HEK293T (cell line): ENCODE data around the gene CLDN15.

ENCODE experiments used
- ARNT ChIP-seq: fragments of 450-650 bp; IDR thresholded peaks from 2 replicates; pipeline ENCODE4 v1.6.1; 2017; ENCODE audit warnings: mild to moderate bottlenecking
- BHLHE40 ChIP-seq: fragments of 450-650 bp; IDR thresholded peaks from 2 replicates; pipeline ENCODE4 v1.6.1; 2016; ENCODE audit warnings: mild to moderate bottlenecking, moderate library complexity, borderline replicate concordance
- CTBP1 ChIP-seq: fragments of 450-650 bp; IDR thresholded peaks from 2 replicates; pipeline ENCODE4 v1.6.1; 2016; ENCODE audit warnings: borderline replicate concordance
- ELF4 ChIP-seq: fragments of 450-650 bp; IDR thresholded peaks from 2 replicates; pipeline ENCODE4 v1.6.1; 2017; ENCODE audit warnings: antibody characterized with exemption
- FOXA1 ChIP-seq: fragments of 450-650 bp; IDR thresholded peaks from 2 replicates; pipeline ENCODE4 v1.6.1; 2016; ENCODE audit warnings: mild to moderate bottlenecking
- FOXK2 ChIP-seq: fragments of 450-650 bp; IDR thresholded peaks from 2 replicates; pipeline ENCODE4 v1.6.1; 2016; ENCODE audit warnings: mild to moderate bottlenecking
- FOXM1 ChIP-seq: fragments of 450-650 bp; IDR thresholded peaks from 2 replicates; pipeline ENCODE4 v1.6.1; 2017; ENCODE audit warnings: mild to moderate bottlenecking, borderline replicate concordance
- L3MBTL2 ChIP-seq: fragments of 450-650 bp; conservative IDR thresholded peaks from 2 replicates; pipeline ENCODE4 v1.6.1; 2016; ENCODE audit warnings: mild to moderate bottlenecking
- SP1 ChIP-seq: fragments of 450-650 bp; IDR thresholded peaks from 2 replicates; pipeline ENCODE4 v1.6.1; 2017
- SUZ12 ChIP-seq: fragments of 450-650 bp; IDR thresholded peaks from 2 replicates; pipeline ENCODE4 v1.6.1; 2016; ENCODE audit warnings: mild to moderate bottlenecking
- ZNF384 ChIP-seq: fragments of 450-650 bp; IDR thresholded peaks from 2 replicates; pipeline ENCODE4 v1.6.1; 2016
- TF ChIP-seq, protein P1 (sequence below): fragments of 450-650 bp; IDR thresholded peaks from 2 replicates; pipeline ENCODE4 v1.6.1; 2016

- TF ChIP-seq SP1 (no peak), ARNT (no peak), FOXA1 (no peak), BHLHE40 (no peak), ELF4 (no peak), ZNF384 (no peak), CTBP1 (no peak), SUZ12 (no peak), L3MBTL2 (no peak), FOXK2 (no peak), FOXM1 (no peak)
- TF ChIP-seq, protein P1, sequence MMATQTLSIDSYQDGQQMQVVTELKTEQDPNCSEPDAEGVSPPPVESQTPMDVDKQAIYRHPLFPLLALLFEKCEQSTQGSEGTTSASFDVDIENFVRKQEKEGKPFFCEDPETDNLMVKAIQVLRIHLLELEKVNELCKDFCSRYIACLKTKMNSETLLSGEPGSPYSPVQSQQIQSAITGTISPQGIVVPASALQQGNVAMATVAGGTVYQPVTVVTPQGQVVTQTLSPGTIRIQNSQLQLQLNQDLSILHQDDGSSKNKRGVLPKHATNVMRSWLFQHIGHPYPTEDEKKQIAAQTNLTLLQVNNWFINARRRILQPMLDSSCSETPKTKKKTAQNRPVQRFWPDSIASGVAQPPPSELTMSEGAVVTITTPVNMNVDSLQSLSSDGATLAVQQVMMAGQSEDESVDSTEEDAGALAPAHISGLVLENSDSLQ, result no peak
Observed at GRCh38 chr7:101239951-101240220, 2.3 kb upstream of the CLDN15 start.
